Left ventricle myocardium inferior (tissue), 1 donor: Measurements from ENCODE around the gene NELL1. TPM values are rescaled to one million over a fixed set of nuclear protein-coding genes. Genes with fewer than 3 reads are reported as not detected.

ENCODE experiments used
- DNase-seq: peaks from one replicate; pipeline ENCODE4 v3.0.0-alpha.2; 2020
- H3K27ac ChIP-seq: fragments of 200-600 bp; replicated peaks from 2 replicates; pipeline ENCODE4 v1.8.0; 2021
- H3K27me3 ChIP-seq: fragments of 200-600 bp; 2 replicates; pipeline ENCODE4 v1.8.0; 2021; ENCODE audit warnings: low read depth
- H3K36me3 ChIP-seq: fragments of 200-600 bp; 2 replicates; pipeline ENCODE4 v1.8.0; 2021
- H3K4me1 ChIP-seq: fragments of 200-600 bp; 2 replicates; pipeline ENCODE4 v1.8.0; 2021
- H3K4me3 ChIP-seq: fragments of 200-600 bp; 2 replicates; pipeline ENCODE4 v1.8.0; 2021; ENCODE audit warnings: mild to moderate bottlenecking, moderate library complexity
- H3K9me3 ChIP-seq: fragments of 200-600 bp; replicated peaks from 2 replicates; pipeline ENCODE4 v1.8.0; 2021
- CTCF ChIP-seq: fragments of 200-600 bp; IDR thresholded peaks from 2 replicates; pipeline ENCODE4 v1.8.0; 2021; ENCODE audit warnings: antibody characterized with exemption, mild to moderate bottlenecking, borderline replicate concordance
- intact Hi-C: fragments of 100-400 bp; cut with micrococcal nuclease; formaldehyde crosslinking; loops from one replicate; pipeline ENCODE4 v1.11.0; 2022
- total RNA-seq: library from RNA; stranded (reverse); fragmentation: NEBNext Ultra II Directional; extraction: Animal tissue kit (Norgen Biotek cat#: 25700); gene quantifications from one replicate; pipeline ENCODE4 v1.2.1, GENCODE V29; 2021
- donor health status: DM: no; HTN: yes; CAD: no; lungs with severe emphysema.

The NELL1 gene
- total RNA-seq, 1 donor from 2014 or later: not detected

- TF ChIP-seq CTCF: no peak
- H3K4me3 ChIP-seq: no peak overlapping the region
- H3K4me1 ChIP-seq: no peaks in the 10 kb centered on the region
- H3K27me3 ChIP-seq: no peaks in the 10 kb centered on the region
- no peak overlapping the region for H3K27ac ChIP-seq
- intact Hi-C loops: no loop called here
- DNase-seq: no peak
- peaks cover 83% of the 10 kb centered on the region for H3K9me3 ChIP-seq
- no peaks in the 10 kb centered on the region for H3K36me3 ChIP-seq
Measured at GRCh38 chr11:20808328-20808727, 138.9 kb downstream of the NELL1 start.

- H3K36me3 ChIP-seq: no peaks in the 10 kb centered on the region
- H3K9me3 ChIP-seq: no peaks in the 10 kb centered on the region
- H3K4me1 ChIP-seq: no peaks in the 10 kb centered on the region
- peaks cover 10% of the 10 kb centered on the region for H3K27me3 ChIP-seq
- intact Hi-C loops: no loop called here
- no peak overlapping the region for H3K27ac ChIP-seq
- no peak for DNase-seq
- H3K4me3 ChIP-seq: no peak overlapping the region
- no peak for TF ChIP-seq CTCF
Measured at GRCh38 chr11:20821046-20821445, 151.7 kb downstream of the NELL1 start.

- H3K4me1 ChIP-seq: no peaks in the 10 kb centered on the region
- no peak overlapping the region for H3K27ac ChIP-seq
- no peaks in the 10 kb centered on the region for H3K9me3 ChIP-seq
- DNase-seq: no peak
- H3K4me3 ChIP-seq: no peak overlapping the region
- H3K36me3 ChIP-seq: no peaks in the 10 kb centered on the region
- TF ChIP-seq CTCF: no peak
- H3K27me3 ChIP-seq: peaks cover 10% of the 10 kb centered on the region
- intact Hi-C loops: no loop called here
Measured at GRCh38 chr11:20821470-20821869, 152.1 kb downstream of the NELL1 start.

- no peak overlapping the region for H3K4me3 ChIP-seq
- H3K36me3 ChIP-seq: no peaks in the 10 kb centered on the region
- H3K27ac ChIP-seq: no peak overlapping the region
- H3K9me3 ChIP-seq: no peaks in the 10 kb centered on the region
- intact Hi-C loops: no loop called here
- DNase-seq: no peak
- no peak for TF ChIP-seq CTCF
- peaks cover 10% of the 10 kb centered on the region for H3K27me3 ChIP-seq
- no peaks in the 10 kb centered on the region for H3K4me1 ChIP-seq
Measured at GRCh38 chr11:20824773-20825172, 155.4 kb downstream of the NELL1 start.

- H3K36me3 ChIP-seq: no peaks in the 10 kb centered on the region
- intact Hi-C loops: no loop called here
- H3K27me3 ChIP-seq: no peaks in the 10 kb centered on the region
- H3K9me3 ChIP-seq: no peaks in the 10 kb centered on the region
- no peak for DNase-seq
- no peak for TF ChIP-seq CTCF
- H3K4me3 ChIP-seq: no peak overlapping the region
- H3K4me1 ChIP-seq: no peaks in the 10 kb centered on the region
- no peak overlapping the region for H3K27ac ChIP-seq
Measured at GRCh38 chr11:20835561-20835960, 166.2 kb downstream of the NELL1 start.

GRCh38 chr11:20839231-20839630 lies 169.8 kb downstream of the NELL1 start:
- H3K4me1 ChIP-seq: no peaks in the 10 kb centered on the region
- intact Hi-C loops: no loop called here
- H3K36me3 ChIP-seq: no peaks in the 10 kb centered on the region
- H3K27me3 ChIP-seq: no peaks in the 10 kb centered on the region
- TF ChIP-seq CTCF: no peak
- no peak overlapping the region for H3K4me3 ChIP-seq
- H3K9me3 ChIP-seq: no peaks in the 10 kb centered on the region
- DNase-seq: no peak
- no peak overlapping the region for H3K27ac ChIP-seq
